ENCODE results near the gene IVNS1ABP. TPM values are rescaled to one million over a fixed set of nuclear protein-coding genes. Genes with fewer than 3 reads are reported as not detected.
"Not testable (repeated sequence)": the region's sequence is repeated elsewhere in the genome, so short reads cannot be mapped to it uniquely, and the experiment has no call there.

IVNS1ABP gene
- total RNA-seq, 4 donors from 2014 or later: 19.8 to 51.2 (median 30.5) TPM

GRCh38 chr1:185322636-185323035 is 5.6 kb upstream of the IVNS1ABP start:
- H3K27ac ChIP-seq (replicated peaks in 1 of 4): no peak overlapping the region
- intact Hi-C loops (cut with DNase I): no loop called here

DNA sequence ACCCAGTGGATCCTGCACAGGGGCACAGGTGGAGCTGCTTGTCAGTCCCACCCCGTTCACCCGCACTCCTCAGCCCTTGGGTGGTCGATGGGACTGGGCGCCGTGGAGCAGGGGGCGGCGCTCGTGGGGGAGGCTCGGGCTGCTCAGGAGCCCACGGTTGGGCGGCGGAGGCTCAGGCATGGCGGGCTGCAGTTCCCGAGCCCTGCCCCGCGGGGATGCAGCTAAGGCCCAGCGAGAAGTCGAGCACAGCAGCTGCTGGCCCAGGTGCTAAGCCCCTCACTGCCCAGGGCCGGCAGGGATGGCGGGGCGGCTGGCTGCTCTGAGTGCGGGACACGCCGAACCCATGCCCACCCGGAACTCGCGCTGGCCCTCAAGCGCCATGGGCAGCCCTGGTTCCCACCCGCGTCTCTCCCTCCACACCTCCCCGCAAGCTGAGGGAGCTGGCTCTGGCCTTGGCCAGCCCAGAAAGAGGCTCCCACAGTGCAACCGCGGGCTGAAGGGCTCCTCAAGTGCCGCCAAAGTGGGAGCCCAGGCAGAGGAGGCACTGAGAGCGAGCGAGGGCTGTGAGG is 4.7 kb upstream of the IVNS1ABP start:
- DNase-seq (ENCODE audit: extremely low spot score); intact Hi-C loops (cut with DNase I); H3K27me3 ChIP-seq; H3K27ac ChIP-seq (replicated peaks in 1 of 4); H3K4me3 ChIP-seq; H3K36me3 ChIP-seq; H3K9me3 ChIP-seq: not testable (repeated sequence)
- peaks cover 0 to 10% (median 8%) of the 10 kb centered on the region in 4 donors for H3K4me1 ChIP-seq
- WGBS: 97% methylated on average over 31 of the region's 36 CpGs

More at GRCh38 chr1:185322636-185323035, 5.6 kb upstream of the IVNS1ABP start:
- H3K9me3 ChIP-seq: no peaks in the 10 kb centered on the region
- no peak overlapping the region for H3K4me3 ChIP-seq
- no peak for DNase-seq (ENCODE audit: extremely low spot score)
- H3K4me1 ChIP-seq: peaks cover 0 to 9% (median 6%) of the 10 kb centered on the region in 4 donors
- 79% methylated on average over 2 of the region's 2 CpGs for WGBS
- no peaks in the 10 kb centered on the region for H3K36me3 ChIP-seq
- no peak for TF ChIP-seq CTCF (IDR thresholded peaks at IDR 0.05)
- no peak for TF ChIP-seq EP300 (IDR thresholded peaks at IDR 0.05)
- no peak for TF ChIP-seq POLR2A (IDR thresholded peaks at IDR 0.05; ENCODE audit: low read depth)
- no peaks in the 10 kb centered on the region for H3K27me3 ChIP-seq

- H3K4me3 ChIP-seq; DNase-seq (ENCODE audit: extremely low spot score); intact Hi-C loops (cut with DNase I); H3K27me3 ChIP-seq; H3K27ac ChIP-seq (replicated peaks in 1 of 4); H3K36me3 ChIP-seq; H3K9me3 ChIP-seq: not testable (repeated sequence)
- 94% methylated on average over 7 of the region's 7 CpGs for WGBS
- H3K4me1 ChIP-seq: peaks cover 0 to 10% (median 8%) of the 10 kb centered on the region in 4 donors
Measured at GRCh38 chr1:185321104-185321503, 4.1 kb upstream of the IVNS1ABP start.

DNA sequence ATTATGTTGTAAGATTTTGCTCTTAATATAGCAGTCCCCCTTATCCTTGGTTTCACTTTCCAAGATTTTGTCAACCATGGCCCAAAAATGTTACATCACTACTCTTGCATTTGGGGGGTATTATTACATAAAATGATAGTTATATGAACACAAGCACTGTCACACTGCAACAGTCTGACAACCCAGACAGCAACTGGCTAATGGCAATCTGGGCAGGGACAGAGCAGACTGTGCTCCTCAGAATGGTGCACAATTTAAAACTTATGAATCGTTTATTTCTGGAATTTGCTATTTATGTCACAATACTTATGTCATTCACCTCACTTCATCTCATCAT is 2.1 kb upstream of the IVNS1ABP start:
- Histone ChIP-seq H3K4me1 (peaks cover 13 to 27% (median 22%) of the 10 kb centered on the region in 4 donors), H3K9me3 (no peaks in the 10 kb centered on the region), H3K27ac (replicated peaks in 1 of 4) (no peak overlapping the region), H3K4me3 (no peak overlapping the region), H3K36me3 (no peaks in the 10 kb centered on the region), H3K27me3 (no peaks in the 10 kb centered on the region)
- 74% methylated on average over 1 of the region's 1 CpG for WGBS
- no peak for DNase-seq (ENCODE audit: extremely low spot score)
- TF ChIP-seq POLR2AphosphoS5 (IDR thresholded peaks at IDR 0.05) (no peak), CTCF (IDR thresholded peaks at IDR 0.05) (no peak), EP300 (IDR thresholded peaks at IDR 0.05) (no peak), POLR2A (IDR thresholded peaks at IDR 0.05; ENCODE audit: low read depth) (no peak)
- intact Hi-C loops (cut with DNase I): loop anchor here (10.0 kb wide), 2 partner anchors 164 to 356 kb away; partner anchors contain the start of genes SWT1 and TRMT1L

GRCh38 chr1:185318431-185319138 is 1.5 kb upstream of the IVNS1ABP start:
- H3K4me3 ChIP-seq: peak overlapping the region in 1 of 4 donors; percentile 95
- intact Hi-C loops (cut with DNase I): loop anchor here (10.0 kb wide), 2 partner anchors 164 to 356 kb away; partner anchors contain the start of genes SWT1 and TRMT1L
- no peaks in the 10 kb centered on the region for H3K9me3 ChIP-seq
- WGBS: 86% methylated on average over 10 of the region's 10 CpGs
- H3K27me3 ChIP-seq: no peaks in the 10 kb centered on the region
- H3K36me3 ChIP-seq: no peaks in the 10 kb centered on the region
- TF ChIP-seq CTCF (IDR thresholded peaks at IDR 0.05) (no peak), EP300 (IDR thresholded peaks at IDR 0.05) (no peak), POLR2A (IDR thresholded peaks at IDR 0.05; ENCODE audit: low read depth) (no peak), POLR2AphosphoS5 (IDR thresholded peaks at IDR 0.05) (no peak)
- H3K4me1 ChIP-seq: peaks cover 13 to 33% (median 27%) of the 10 kb centered on the region in 4 donors
- peak overlapping the region; percentile 93 to 98 (median 96) for H3K27ac ChIP-seq (replicated peaks in 1 of 4)
- DNase-seq (ENCODE audit: extremely low spot score): no peak
